Activated T-helper 17 cell treated with anti-CD3 and anti-CD28 coated beads, Interleukin-2, amount 50 U/mL, for 72 hours (primary cell): ENCODE measurements around the gene LRRC4. TPM values are rescaled to one million over a fixed set of nuclear protein-coding genes. Genes with fewer than 3 reads are reported as not detected.

Source experiments
- ATAC-seq: fragments of 150-1000 bp; cut with Tn5 transposase; replicated peaks from 2 replicates; pipeline ENCODE4 v1.10.0; 2021; ENCODE audit warnings: mild to moderate bottlenecking, moderate library complexity
- H3K27ac Mint-ChIP-seq: one replicate; pipeline ENCODE4 v1.8.0; 2022; ENCODE audit warnings: mixed read lengths
- H3K27me3 Mint-ChIP-seq: one replicate; pipeline ENCODE4 v1.8.0; 2022; ENCODE audit warnings: mixed read lengths
- H3K36me3 Mint-ChIP-seq: one replicate; pipeline ENCODE4 v1.8.0; 2022; ENCODE audit warnings: low read depth, mild to moderate bottlenecking, mixed read lengths
- H3K4me1 Mint-ChIP-seq: one replicate; pipeline ENCODE4 v1.8.0; 2022; ENCODE audit warnings: mixed read lengths
- H3K4me3 Mint-ChIP-seq: one replicate; pipeline ENCODE4 v1.8.0; 2022; ENCODE audit warnings: mild to moderate bottlenecking, mixed read lengths
- H3K9me3 Mint-ChIP-seq: one replicate; pipeline ENCODE4 v1.8.0; 2022; ENCODE audit warnings: mixed read lengths
- total RNA-seq, 2 donors: library from RNA; stranded (reverse); gene quantifications; one replicate each; pipeline ENCODE4 v1.2.3, GENCODE V29; 2022

Gene LRRC4
- total RNA-seq, 2 donors from 2014 or later, result 0.13 TPM; not detected in 1

DNA sequence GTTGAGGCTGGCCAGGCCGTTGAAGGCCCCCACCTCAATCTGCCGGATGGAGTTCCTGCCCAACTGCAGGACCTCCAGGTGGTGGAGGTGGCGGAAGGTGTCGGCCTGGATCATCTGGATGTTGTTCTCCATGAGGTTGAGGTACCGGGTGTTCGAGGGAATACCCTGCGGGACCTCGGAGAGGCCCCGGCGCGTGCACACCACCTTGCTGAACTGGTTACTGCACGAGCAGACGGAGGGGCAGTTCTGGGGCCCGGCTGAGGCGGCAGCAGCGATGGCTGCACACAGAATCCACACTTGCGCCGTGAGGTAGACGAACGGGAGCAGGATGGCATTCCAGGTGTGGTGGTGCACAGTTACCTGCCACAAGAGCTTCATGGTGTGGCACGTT, 979 bp downstream of the LRRC4 start:
- Mint-ChIP-seq H3K27ac (no peak overlapping the region), H3K4me3 (peak overlapping the region; percentile 72), H3K27me3 (no peaks in the 10 kb centered on the region), H3K4me1 (peaks cover 14% of the 10 kb centered on the region), H3K9me3 (no peaks in the 10 kb centered on the region), H3K36me3 (peaks cover 38% of the 10 kb centered on the region)
- no peak for ATAC-seq

DNA sequence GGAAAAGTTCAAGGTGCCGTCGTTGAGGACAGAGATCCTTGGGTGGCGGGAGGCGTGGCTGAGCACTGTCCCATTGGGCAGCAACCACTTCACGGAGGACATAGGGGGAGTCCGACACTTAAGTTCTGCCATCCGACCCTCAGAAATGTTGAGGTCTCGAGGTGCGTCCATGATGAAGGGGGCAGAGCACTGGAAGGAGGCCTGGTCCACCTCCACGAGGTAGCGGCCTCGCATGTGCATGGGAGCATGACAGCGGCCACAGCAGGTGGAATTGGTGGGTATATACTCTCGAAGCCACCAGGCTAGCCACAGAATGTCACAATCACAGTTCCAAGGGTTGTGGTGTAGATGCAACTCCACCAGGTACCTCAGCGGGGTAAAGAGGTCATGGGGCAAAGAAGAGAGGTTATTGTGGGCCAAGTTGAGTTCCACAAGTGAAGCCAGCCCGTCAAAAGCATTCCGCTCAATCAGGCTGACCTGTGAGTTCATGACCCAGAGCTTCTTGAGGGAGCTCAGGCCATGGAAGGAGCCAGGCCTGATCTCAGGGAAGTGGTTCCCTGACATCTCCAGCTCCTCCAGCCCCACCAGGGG, 1.7 kb downstream of the LRRC4 start:
- Mint-ChIP-seq H3K9me3 (no peaks in the 10 kb centered on the region), H3K27me3 (no peaks in the 10 kb centered on the region), H3K4me3 (peak overlapping the region; percentile 72), H3K36me3 (peaks cover 39% of the 10 kb centered on the region), H3K27ac (no peak overlapping the region), H3K4me1 (peaks cover 14% of the 10 kb centered on the region)
- ATAC-seq, result no peak

DNA sequence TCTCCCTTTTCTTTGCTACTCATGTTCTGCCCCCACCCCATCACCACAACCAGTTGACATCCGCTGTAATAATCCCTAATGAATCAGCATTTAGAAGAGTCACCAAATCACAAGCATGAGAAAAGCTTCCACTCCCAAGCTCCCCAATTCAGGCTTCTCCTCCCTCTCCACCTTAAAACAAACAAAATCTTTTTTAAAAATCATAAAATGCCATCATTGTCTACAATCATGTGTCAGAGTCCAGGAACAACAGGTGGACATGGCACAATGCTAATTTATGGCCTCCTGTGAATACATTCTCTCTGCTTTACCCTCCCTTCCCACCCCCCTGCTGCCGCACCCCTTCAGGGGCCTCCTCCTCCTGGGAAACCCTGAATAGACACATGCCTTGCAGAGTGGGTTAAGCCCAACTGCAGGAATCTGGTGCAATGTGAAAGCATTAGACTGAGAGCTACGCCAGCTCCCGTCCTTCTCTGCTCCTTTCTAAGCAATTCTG, 3.7 kb downstream of the LRRC4 start:
- H3K4me3 Mint-ChIP-seq, result no peak overlapping the region
- H3K27me3 Mint-ChIP-seq, result no peaks in the 10 kb centered on the region
- H3K9me3 Mint-ChIP-seq, result no peaks in the 10 kb centered on the region
- no peak for ATAC-seq
- peaks cover 14% of the 10 kb centered on the region for H3K4me1 Mint-ChIP-seq
- peaks cover 54% of the 10 kb centered on the region for H3K36me3 Mint-ChIP-seq
- no peak overlapping the region for H3K27ac Mint-ChIP-seq

DNA sequence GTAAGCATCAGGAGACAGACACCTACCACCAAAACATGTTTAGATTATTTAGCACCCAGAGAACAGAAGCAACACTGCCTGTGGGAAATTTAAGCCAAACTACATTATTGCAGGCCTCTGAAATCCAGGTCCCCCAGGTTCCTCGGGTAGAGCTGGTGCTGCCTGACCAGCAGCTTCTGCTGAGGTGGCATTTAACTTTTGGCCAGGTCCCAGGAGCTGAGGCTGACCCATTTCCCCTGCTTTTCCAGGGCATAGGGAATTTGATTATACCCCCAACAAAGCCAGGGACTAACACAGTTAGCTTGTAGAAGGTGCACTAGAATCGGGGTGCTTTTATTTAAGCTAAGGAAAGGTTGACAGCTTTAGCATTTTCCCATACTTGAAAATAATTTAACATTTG, 4.7 kb downstream of the LRRC4 start:
- no peak for ATAC-seq
- no peaks in the 10 kb centered on the region for H3K9me3 Mint-ChIP-seq
- no peak overlapping the region for H3K27ac Mint-ChIP-seq
- peaks cover 63% of the 10 kb centered on the region for H3K36me3 Mint-ChIP-seq
- no peaks in the 10 kb centered on the region for H3K27me3 Mint-ChIP-seq
- H3K4me3 Mint-ChIP-seq, result no peak overlapping the region
- H3K4me1 Mint-ChIP-seq, result peaks cover 15% of the 10 kb centered on the region

DNA sequence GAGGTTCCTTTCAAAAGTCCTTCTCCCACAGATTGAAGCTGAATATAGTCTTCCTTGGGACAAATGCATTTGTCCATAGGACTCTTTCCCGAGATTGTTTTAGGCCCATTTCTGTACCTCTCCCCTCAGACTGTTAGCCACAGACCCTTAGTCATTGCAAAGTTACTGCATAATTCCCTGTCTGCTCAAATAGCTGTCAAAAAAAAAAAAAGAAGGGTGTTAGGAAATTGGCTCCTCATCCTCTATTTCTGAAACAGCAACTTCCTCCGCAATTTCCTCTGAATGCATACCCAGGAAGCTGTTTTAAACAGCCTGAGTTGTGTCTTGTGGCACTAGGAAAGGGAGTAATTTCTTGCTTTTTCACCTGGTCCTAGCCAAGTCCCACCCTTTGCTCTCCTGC, 5.4 kb downstream of the LRRC4 start:
- Mint-ChIP-seq H3K4me3 (no peak overlapping the region), H3K9me3 (no peaks in the 10 kb centered on the region), H3K27ac (no peak overlapping the region), H3K4me1 (peaks cover 22% of the 10 kb centered on the region), H3K36me3 (peaks cover 71% of the 10 kb centered on the region), H3K27me3 (no peaks in the 10 kb centered on the region)
- no peak for ATAC-seq

DNA sequence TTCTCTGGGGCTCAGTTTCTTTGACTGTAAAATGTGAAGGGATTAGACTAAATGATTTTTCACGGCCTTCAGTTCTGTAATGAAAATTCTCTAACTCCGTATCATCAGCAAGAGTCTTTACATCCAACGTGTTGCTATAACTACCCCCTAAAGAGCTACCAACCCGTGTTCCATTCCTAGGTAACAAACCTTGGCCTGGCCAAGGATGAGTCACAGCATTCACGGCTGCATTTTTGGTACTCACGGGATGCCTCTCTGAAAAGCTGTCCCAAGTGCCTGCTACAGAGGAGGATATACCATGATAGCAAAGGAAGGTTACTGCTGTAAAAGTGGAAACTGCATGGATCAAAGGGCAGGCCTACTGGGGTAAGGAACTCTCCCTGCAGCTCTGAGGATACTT, 5.9 kb downstream of the LRRC4 start:
- no peak for ATAC-seq
- Mint-ChIP-seq H3K4me1 (peaks cover 25% of the 10 kb centered on the region), H3K4me3 (no peak overlapping the region), H3K36me3 (peaks cover 75% of the 10 kb centered on the region), H3K27ac (no peak overlapping the region), H3K27me3 (no peaks in the 10 kb centered on the region), H3K9me3 (no peaks in the 10 kb centered on the region)

DNA sequence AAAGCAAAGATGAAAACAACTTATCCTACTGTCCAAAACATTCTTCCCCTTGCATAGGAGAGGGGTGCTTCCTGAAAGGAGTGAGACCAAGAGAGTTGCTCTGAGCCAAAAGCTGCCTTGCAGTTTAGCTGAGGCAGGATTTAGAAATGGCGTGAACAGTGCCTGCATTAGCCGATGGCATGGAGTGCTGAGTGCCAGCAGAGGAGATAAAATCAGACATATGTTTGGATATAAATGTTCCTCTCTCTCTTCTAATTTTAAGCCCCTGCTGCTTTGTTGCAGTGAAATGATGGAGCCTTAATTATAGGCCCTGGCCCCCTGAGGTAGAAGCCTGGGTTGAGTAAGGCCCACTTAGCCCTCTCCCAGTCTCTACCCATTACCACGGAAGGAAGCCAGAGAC, 7.1 kb downstream of the LRRC4 start:
- ATAC-seq, result no peak
- Mint-ChIP-seq H3K36me3 (peaks cover 82% of the 10 kb centered on the region), H3K4me1 (peaks cover 20% of the 10 kb centered on the region), H3K27me3 (no peaks in the 10 kb centered on the region), H3K27ac (no peak overlapping the region), H3K4me3 (no peak overlapping the region), H3K9me3 (no peaks in the 10 kb centered on the region)

DNA sequence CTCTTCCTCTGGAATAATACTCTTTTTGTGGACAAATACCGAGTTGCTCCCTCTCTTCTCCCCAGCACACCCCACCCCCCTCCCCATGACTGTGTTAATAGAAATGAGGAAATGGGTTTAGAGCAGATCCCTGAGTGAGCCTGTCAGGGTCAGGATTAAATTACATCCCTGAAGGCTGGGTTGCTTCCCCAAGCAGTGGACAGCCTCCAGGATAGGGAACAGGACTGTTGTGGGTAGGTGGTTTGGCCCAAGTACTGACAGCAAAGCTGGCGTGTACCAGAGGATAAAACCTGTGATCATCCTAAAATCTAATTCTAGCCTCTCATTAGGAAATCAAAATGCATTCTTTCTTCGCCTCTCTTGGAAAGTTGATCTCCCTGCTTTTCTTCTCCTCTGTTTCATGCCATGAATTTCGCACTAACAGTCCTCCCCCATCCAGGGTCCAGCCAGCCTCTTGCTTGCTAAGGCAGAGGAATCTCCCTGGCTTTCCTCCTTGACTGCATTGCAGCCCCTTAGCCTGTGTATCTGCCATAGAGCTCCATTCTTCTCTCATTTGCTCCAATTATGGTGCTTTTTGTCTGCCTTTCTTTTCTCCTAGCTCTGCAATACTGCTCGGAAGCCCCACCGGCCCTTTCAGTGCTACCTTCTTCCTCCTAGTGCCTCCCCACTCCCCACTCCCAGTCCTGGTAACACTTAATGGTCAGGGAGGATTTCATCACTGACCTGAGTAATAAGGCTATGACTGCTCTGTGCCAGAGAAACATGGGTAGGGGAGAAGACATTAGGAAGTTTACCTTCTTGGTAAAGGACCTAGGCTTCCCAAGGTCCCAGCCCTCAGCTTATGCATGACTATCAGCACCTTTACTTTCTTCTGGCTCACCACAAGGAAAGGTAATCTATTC, 8.4 kb downstream of the LRRC4 start:
- ATAC-seq, result no peak
- Mint-ChIP-seq H3K27me3 (no peaks in the 10 kb centered on the region), H3K4me1 (peaks cover 16% of the 10 kb centered on the region), H3K4me3 (no peak overlapping the region), H3K9me3 (no peaks in the 10 kb centered on the region), H3K27ac (no peak overlapping the region), H3K36me3 (peaks cover 77% of the 10 kb centered on the region)

DNA sequence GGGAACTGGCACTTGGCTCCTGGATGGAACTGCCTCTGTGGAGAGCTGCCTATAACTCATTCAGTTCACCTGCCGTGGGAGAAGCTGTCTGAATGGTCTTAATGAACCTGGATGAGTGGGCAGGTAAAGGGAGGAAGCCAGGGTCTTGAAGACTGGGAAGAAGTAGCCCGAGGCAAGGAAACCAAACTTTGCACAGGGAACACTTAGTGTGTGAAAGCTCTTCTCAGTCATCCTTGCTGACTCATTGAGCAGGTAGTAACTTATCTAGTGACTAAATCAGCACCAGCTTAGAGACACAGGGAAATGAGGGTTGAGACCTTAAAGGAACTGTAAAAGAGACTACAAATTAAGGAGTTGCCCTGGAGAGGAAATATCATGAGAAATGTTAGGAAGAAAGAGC, 9.9 kb downstream of the LRRC4 start:
- Mint-ChIP-seq H3K9me3 (no peaks in the 10 kb centered on the region), H3K4me3 (no peak overlapping the region), H3K27ac (peak overlapping the region; percentile 58), H3K4me1 (peaks cover 11% of the 10 kb centered on the region), H3K36me3 (peaks cover 73% of the 10 kb centered on the region), H3K27me3 (no peaks in the 10 kb centered on the region)
- peak; percentile 56 for ATAC-seq

DNA sequence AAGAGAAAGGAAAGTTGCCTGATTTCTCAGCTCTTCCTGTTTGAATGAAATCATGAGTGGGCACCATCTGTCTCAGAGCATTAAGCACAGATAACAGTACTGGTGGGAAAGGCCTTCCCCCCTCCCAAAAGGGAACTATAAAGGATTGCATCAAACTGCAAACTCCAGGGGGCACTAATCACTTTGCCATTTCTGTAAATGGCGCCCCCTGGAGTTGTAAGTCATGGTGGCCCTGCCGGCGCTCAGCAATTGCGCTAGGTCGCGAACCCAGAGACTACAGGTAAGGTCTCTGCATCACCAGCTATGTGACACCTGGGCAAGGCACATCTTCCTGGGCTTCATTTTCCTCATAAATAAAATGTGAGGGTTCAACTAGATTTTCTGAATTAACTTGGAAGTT, 11.1 kb downstream of the LRRC4 start:
- no peak overlapping the region for H3K27ac Mint-ChIP-seq
- no peaks in the 10 kb centered on the region for H3K9me3 Mint-ChIP-seq
- ATAC-seq, result no peak
- H3K36me3 Mint-ChIP-seq, result peaks cover 63% of the 10 kb centered on the region
- no peaks in the 10 kb centered on the region for H3K27me3 Mint-ChIP-seq
- no peak overlapping the region for H3K4me3 Mint-ChIP-seq
- H3K4me1 Mint-ChIP-seq, result peaks cover 11% of the 10 kb centered on the region

DNA sequence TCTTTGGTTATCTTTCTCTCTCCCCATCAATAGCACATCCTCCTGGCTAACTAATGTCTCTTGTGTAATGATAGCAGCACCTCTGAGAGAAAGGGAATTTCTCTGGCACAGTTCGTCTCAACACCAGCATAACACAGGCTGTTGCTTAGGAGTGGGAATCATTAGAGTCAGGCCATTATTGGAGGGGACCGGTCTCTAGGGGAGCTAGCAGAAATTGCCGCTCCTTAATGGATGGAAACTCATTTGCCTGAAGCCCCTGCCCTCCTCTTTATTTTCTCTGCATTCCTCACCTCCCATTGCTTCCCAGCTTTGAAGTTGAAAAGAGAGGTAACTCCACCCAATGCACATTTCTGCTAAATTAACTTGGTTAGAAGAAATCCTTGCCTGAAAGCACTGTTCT, 11.9 kb downstream of the LRRC4 start:
- H3K4me1 Mint-ChIP-seq, result peaks cover 11% of the 10 kb centered on the region
- H3K4me3 Mint-ChIP-seq, result no peak overlapping the region
- H3K9me3 Mint-ChIP-seq, result no peaks in the 10 kb centered on the region
- ATAC-seq, result no peak
- H3K27me3 Mint-ChIP-seq, result no peaks in the 10 kb centered on the region
- no peak overlapping the region for H3K27ac Mint-ChIP-seq
- peaks cover 71% of the 10 kb centered on the region for H3K36me3 Mint-ChIP-seq

DNA sequence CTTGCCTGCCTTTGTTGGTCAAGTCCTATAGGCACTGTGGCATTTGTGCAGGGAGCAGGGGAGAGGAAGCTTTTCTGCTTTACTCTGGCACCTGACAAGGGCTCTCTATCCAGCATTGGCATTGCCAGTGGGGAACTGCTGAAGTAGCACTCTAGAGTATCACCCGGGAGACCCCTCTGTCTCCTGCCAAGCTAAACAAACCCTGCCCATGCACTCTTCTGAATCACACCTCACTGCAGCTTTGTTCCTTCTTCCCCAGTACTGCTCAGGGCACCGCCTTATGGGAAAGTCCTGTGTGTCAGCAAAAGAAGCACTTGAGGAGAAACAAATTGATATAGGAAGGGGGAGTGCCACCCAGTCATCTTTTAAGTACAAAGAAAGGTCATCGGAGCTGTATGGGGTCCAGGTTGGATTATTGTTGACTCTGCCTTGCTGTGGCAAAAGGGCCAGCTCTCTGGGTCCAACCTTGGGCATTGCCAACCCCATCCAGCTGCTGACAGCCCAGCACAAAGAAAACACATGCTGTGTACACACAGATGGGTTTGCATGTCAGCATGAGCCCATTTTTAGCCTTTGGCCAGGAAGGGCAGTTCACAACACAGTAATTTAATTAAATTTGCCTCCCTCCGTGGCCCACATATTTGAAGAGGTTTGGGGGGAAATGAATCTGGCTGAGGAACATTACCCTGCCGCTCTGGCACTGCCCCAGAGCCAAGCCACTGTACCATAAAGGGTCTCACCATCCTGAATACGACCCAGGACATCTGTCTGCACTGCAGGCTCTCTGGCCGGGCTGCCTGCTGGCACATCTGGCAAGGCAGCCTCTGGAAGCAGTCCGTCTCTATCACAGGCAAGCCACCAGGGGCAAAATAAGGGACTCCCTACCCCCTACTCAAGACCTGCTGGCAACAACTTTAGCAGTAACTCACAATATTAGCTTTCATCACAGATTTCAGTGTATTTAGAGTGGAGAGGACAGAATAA, 13.1 kb downstream of the LRRC4 start:
- Mint-ChIP-seq H3K27me3 (no peaks in the 10 kb centered on the region), H3K36me3 (peaks cover 74% of the 10 kb centered on the region), H3K9me3 (no peaks in the 10 kb centered on the region), H3K4me1 (peaks cover 11% of the 10 kb centered on the region), H3K4me3 (no peak overlapping the region), H3K27ac (no peak overlapping the region)
- no peak for ATAC-seq

DNA sequence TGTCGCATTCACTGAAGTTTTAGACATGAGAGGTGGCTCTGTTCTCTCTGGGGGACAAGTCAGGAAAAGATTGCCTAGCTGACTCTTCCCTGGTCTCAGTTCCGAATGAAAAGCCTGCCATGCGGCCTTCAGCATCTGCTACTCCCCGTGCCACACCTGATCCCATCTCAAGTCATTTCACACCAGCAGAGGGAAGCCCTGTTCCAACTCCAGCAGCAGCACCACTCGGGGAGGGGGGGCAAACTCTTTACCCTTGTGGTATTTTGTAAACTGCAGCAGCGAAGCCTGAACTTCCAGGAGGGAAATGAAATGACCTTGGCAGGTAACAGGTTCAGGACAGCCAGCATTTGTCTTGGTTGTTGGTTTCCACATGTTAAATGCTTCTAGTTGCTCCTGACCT, 13.8 kb downstream of the LRRC4 start:
- Mint-ChIP-seq H3K36me3 (peaks cover 74% of the 10 kb centered on the region), H3K27me3 (no peaks in the 10 kb centered on the region), H3K4me3 (no peak overlapping the region), H3K27ac (no peak overlapping the region), H3K4me1 (peaks cover 11% of the 10 kb centered on the region), H3K9me3 (no peaks in the 10 kb centered on the region)
- no peak for ATAC-seq

DNA sequence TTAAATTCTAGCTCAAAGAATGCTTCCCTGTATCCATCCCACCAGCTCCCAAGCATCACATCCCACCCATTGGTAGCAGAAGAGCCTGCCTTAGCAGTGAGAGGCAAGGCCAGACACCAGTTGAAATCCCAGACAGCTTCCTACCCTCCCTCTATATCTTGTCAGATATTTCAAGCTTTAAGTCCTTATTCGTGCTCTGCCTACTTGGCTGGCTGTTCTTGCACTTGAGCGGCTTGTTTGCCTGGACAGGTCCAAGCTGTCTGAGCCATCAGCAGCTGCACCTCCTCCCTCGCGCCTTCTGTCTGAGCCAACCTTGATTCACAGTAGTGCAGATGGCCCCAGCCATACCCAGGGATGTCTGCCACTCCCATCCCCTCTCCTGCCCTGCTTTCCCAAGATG, 16.4 kb downstream of the LRRC4 start:
- Mint-ChIP-seq H3K4me1 (no peaks in the 10 kb centered on the region), H3K27ac (no peak overlapping the region), H3K9me3 (no peaks in the 10 kb centered on the region), H3K4me3 (no peak overlapping the region), H3K27me3 (no peaks in the 10 kb centered on the region), H3K36me3 (peaks cover 68% of the 10 kb centered on the region)
- ATAC-seq, result no peak
